22Rv1 (cell line): ENCODE data around the gene BMP7.

Source experiments
- ZFX ChIP-seq: fragments of 450-650 bp; IDR thresholded peaks from 2 replicates; pipeline ENCODE4 v1.6.1; 2017; ENCODE audit warnings: antibody characterized with exemption, borderline replicate concordance
- TF ChIP-seq, protein P1 (sequence below): fragments of 450-650 bp; IDR thresholded peaks from 2 replicates; pipeline ENCODE4 v1.5.1; 2017; ENCODE audit warnings: mild to moderate bottlenecking

DNA sequence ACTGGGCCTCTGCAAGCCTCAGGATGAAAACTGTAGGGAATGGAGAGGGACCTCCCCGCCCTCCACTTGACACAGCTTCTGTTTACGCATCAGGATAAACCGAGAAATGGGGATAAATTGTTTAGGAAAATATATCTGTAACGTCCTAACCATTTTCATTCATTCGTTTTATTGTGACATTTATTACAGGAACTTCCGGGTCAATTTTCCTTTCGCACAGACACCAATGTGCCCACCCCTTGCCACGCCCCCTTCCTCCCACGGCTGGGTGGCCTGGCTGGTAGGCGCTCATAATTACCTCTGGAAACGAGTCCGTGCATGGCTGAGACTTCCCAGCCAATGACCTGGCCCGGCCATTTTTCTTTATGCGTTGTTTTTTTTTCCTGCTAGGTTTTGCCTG lies 96.1 kb downstream of the BMP7 start:
- TF ChIP-seq, protein P1, sequence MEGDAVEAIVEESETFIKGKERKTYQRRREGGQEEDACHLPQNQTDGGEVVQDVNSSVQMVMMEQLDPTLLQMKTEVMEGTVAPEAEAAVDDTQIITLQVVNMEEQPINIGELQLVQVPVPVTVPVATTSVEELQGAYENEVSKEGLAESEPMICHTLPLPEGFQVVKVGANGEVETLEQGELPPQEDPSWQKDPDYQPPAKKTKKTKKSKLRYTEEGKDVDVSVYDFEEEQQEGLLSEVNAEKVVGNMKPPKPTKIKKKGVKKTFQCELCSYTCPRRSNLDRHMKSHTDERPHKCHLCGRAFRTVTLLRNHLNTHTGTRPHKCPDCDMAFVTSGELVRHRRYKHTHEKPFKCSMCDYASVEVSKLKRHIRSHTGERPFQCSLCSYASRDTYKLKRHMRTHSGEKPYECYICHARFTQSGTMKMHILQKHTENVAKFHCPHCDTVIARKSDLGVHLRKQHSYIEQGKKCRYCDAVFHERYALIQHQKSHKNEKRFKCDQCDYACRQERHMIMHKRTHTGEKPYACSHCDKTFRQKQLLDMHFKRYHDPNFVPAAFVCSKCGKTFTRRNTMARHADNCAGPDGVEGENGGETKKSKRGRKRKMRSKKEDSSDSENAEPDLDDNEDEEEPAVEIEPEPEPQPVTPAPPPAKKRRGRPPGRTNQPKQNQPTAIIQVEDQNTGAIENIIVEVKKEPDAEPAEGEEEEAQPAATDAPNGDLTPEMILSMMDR: no peak
- TF ChIP-seq ZFX: no peak
